PC-9 (cell line): ENCODE measurements around the gene THADA. TPM values are rescaled to one million over a fixed set of nuclear protein-coding genes. Genes with fewer than 3 reads are reported as not detected.

Source experiments
- BruUV-seq: library from RNA; stranded (reverse); fragments of 400-500 nt; replicated peaks from 2 replicates; lab custom pipeline; 2021; lab: Mats Ljungman, UMichigan
- CTCF ChIA-PET: fragments of 300-600 bp; sonication (Branson Sonifier 250); formaldehyde crosslinking; loops from one replicate; lab custom pipeline; 2022; ENCODE audit warnings: antibody characterized with exemption; lab: Charles Lee
- POLR2A ChIA-PET: fragments of 300-600 bp; sonication (Branson Sonifier 250); formaldehyde crosslinking; loops from one replicate; lab custom pipeline; 2022; ENCODE audit warnings: antibody characterized with exemption; ENCODE audit not compliant: unreplicated experiment; lab: Charles Lee
- DNase-seq, 2 experiments: peaks; one replicate each; pipeline versions ENCODE4 v3.0.0 to v3.0.0-alpha.2; 2015 to 2022; ENCODE audit warnings: mixed read lengths in 1 of 2
- H2AFZ ChIP-seq: fragments of 200-600 bp; sonication (generic); 2 replicates; pipeline ENCODE4 v1.8.1; 2017; ENCODE audit warnings: antibody characterized with exemption
- H3F3A ChIP-seq: fragments of 200-600 bp; sonication (generic); 2 replicates; pipeline ENCODE4 v1.8.1; 2017; ENCODE audit warnings: antibody characterized with exemption, mild to moderate bottlenecking, low read depth; ENCODE audit not compliant: insufficient read depth
- H3K27ac ChIP-seq: fragments of 200-600 bp; sonication (generic); 2 replicates; pipeline ENCODE4 v1.6.1; 2016; ENCODE audit warnings: mixed run types
- H3K27me3 ChIP-seq: fragments of 200-600 bp; sonication (generic); 2 replicates; pipeline ENCODE4 v1.6.1; 2016; ENCODE audit warnings: low read depth, mixed run types; ENCODE audit not compliant: insufficient read depth
- H3K36me3 ChIP-seq: fragments of 200-600 bp; sonication (generic); 2 replicates; pipeline ENCODE4 v1.6.1; 2016; ENCODE audit warnings: low read depth, mixed run types
- H3K4me1 ChIP-seq: fragments of 200-600 bp; sonication (generic); replicated peaks from 2 replicates; pipeline ENCODE4 v1.6.1; 2016; ENCODE audit warnings: mixed run types; ENCODE audit not compliant: insufficient read depth
- H3K4me2 ChIP-seq: fragments of 200-600 bp; sonication (generic); 2 replicates; pipeline ENCODE4 v1.6.1; 2017; ENCODE audit warnings: mixed run types
- H3K4me3 ChIP-seq: fragments of 200-600 bp; sonication (generic); 2 replicates; pipeline ENCODE4 v1.6.1; 2016; ENCODE audit warnings: mixed run types
- H3K79me2 ChIP-seq: fragments of 200-600 bp; sonication (generic); 2 replicates; pipeline ENCODE4 v1.6.1; 2017; ENCODE audit warnings: low read depth, mixed run types
- H3K9me2 ChIP-seq: fragments of 200-600 bp; sonication (generic); 2 replicates; pipeline ENCODE4 v1.8.1; 2017; ENCODE audit warnings: mild to moderate bottlenecking; ENCODE audit not compliant: insufficient read depth
- H3K9me3 ChIP-seq: fragments of 200-600 bp; sonication (generic); 2 replicates; pipeline ENCODE4 v1.8.1; 2016; ENCODE audit warnings: low read depth; ENCODE audit not compliant: insufficient read depth
- H4K20me1 ChIP-seq: fragments of 200-600 bp; sonication (generic); 2 replicates; pipeline ENCODE4 v1.8.1; 2017; ENCODE audit not compliant: insufficient read depth
- CTCF ChIP-seq: fragments of 200-600 bp; sonication (generic); conservative IDR thresholded peaks from 2 replicates; pipeline ENCODE4 v1.6.1; 2017; ENCODE audit warnings: mixed run types, antibody characterized with exemption, mild to moderate bottlenecking, moderate library complexity
- EZH2 ChIP-seq: fragments of 200-600 bp; sonication (generic); IDR thresholded peaks from 2 replicates; pipeline ENCODE4 v1.8.0; 2017; ENCODE audit warnings: antibody characterized with exemption, low read depth
- intact Hi-C: fragments of 100-400 bp; cut with micrococcal nuclease; formaldehyde crosslinking; loops from one replicate; pipeline ENCODE4 v1.10.0; 2022; ENCODE audit not compliant: unreplicated experiment
- total RNA-seq: library from RNA; stranded (reverse); gene quantifications from 2 replicates; pipeline ENCODE4 v1.2.3, GENCODE V29; 2021

THADA gene
- total RNA-seq, 1 experiment from 2014 or later: 28.1 TPM

DNA sequence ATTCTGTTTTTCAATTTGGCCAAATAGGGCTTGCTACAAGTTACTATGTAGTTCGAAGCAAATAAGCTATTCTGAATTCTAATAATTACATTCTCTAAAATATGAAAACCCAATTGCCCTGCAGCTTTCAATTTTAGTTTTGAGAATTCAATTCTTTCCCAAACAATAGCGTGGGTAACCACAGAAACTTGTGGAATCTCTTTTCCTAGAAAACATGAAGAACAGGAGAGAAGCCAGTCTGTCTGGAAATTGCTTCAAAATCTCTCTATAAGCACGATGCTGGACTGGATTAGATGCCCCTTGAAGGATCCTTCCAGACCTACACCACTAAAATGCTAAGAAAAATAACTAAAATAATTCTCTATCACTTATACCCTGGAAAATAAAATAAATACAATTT is 115.0 kb downstream of the THADA start:
- H3K9me2 ChIP-seq: no peaks in the 10 kb centered on the region
- DNase-seq: no peak
- no TSS peak for BruUV-seq
- peaks cover 25% of the 10 kb centered on the region for H3K4me1 ChIP-seq
- H3F3A ChIP-seq: peaks cover 29% of the 10 kb centered on the region; the same call in 1 of the 2 replicates
- H3K4me3 ChIP-seq: no peak overlapping the region
- H3K27ac ChIP-seq: no peak overlapping the region
- no peaks in the 10 kb centered on the region for H4K20me1 ChIP-seq
- CTCF ChIA-PET: interaction anchor here (0.6 kb wide), 1 partner anchor 251 kb away, joined by 3 read pairs; no protein-coding TSS in a partner anchor
- no peak overlapping the region for H2AFZ ChIP-seq
- intact Hi-C loops: loop anchor here (10.0 kb wide), 1 partner anchor 506 kb away; no protein-coding TSS in a partner anchor
- no peak overlapping the region for H3K4me2 ChIP-seq
- H3K36me3 ChIP-seq: no peaks in the 10 kb centered on the region
- no peaks in the 10 kb centered on the region for H3K9me3 ChIP-seq
- POLR2A ChIA-PET: interaction anchor here (0.7 kb wide), 1 partner anchor 283 kb away, joined by 6 read pairs; no protein-coding TSS in a partner anchor
- no peak for TF ChIP-seq EZH2
- no peak for TF ChIP-seq CTCF
- H3K79me2 ChIP-seq: no peaks in the 10 kb centered on the region
- no peaks in the 10 kb centered on the region for H3K27me3 ChIP-seq

GRCh38 chr2:43478412-43479086 is 117.3 kb downstream of the THADA start:
- peak in 1 of 2 experiments; percentile 98 for DNase-seq
- Histone ChIP-seq H3K36me3 (no peaks in the 10 kb centered on the region), H3K27ac (peak overlapping the region; percentile 57), H3K4me3 (no peak overlapping the region), H3K9me3 (no peaks in the 10 kb centered on the region), H3K79me2 (no peaks in the 10 kb centered on the region), H3K9me2 (no peaks in the 10 kb centered on the region), H3F3A (peaks cover 20% of the 10 kb centered on the region; the same call in 1 of the 2 replicates), H3K27me3 (no peaks in the 10 kb centered on the region), H4K20me1 (no peaks in the 10 kb centered on the region), H3K4me1 (peaks cover 25% of the 10 kb centered on the region), H3K4me2 (peak overlapping the region; percentile 17), H2AFZ (no peak overlapping the region)
- intact Hi-C loops: no loop called here
- BruUV-seq: no TSS peak
- POLR2A ChIA-PET: interaction anchor here (0.5 to 0.7 kb wide), 3 partner anchors 35 to 656 kb away, joined by 3 to 5 read pairs (median 4); no protein-coding TSS in a partner anchor
- CTCF ChIA-PET: interaction anchor here (0.5 kb wide), 1 partner anchor 574 kb away, joined by 4 read pairs; no protein-coding TSS in a partner anchor
- no peak for TF ChIP-seq CTCF
- no peak for TF ChIP-seq EZH2

GRCh38 chr2:43475922-43476321 is 119.9 kb downstream of the THADA start:
- Histone ChIP-seq H3K27ac (no peak overlapping the region), H3F3A (peaks cover 26% of the 10 kb centered on the region; the same call in 1 of the 2 replicates), H3K4me1 (peaks cover 27% of the 10 kb centered on the region), H3K36me3 (no peaks in the 10 kb centered on the region; the same call in 1 of the 2 replicates), H4K20me1 (no peaks in the 10 kb centered on the region), H2AFZ (no peak overlapping the region), H3K4me2 (no peak overlapping the region), H3K4me3 (no peak overlapping the region), H3K79me2 (no peaks in the 10 kb centered on the region), H3K9me3 (no peaks in the 10 kb centered on the region), H3K9me2 (no peaks in the 10 kb centered on the region), H3K27me3 (no peaks in the 10 kb centered on the region)
- CTCF ChIA-PET: interaction anchor here (1.3 kb wide), 1 partner anchor 9 kb away, joined by 4 read pairs; no protein-coding TSS in a partner anchor
- intact Hi-C loops: no loop called here
- no peak for TF ChIP-seq CTCF
- POLR2A ChIA-PET: no interaction called here
- DNase-seq: no peak
- BruUV-seq: no TSS peak
